H9 (cell line): ENCODE results near the gene NEGR1. TPM values are rescaled to one million over a fixed set of nuclear protein-coding genes. Genes with fewer than 3 reads are reported as not detected.

Experiments used
- DNase-seq: peaks from one replicate; pipeline ENCODE4 v3.0.0-alpha.2; 2017
- H2AFZ ChIP-seq: one replicate; pipeline ENCODE4 v1.6.1; 2013; ENCODE audit warnings: mild to moderate bottlenecking, low read length, control low read depth, moderate library complexity
- H2AK5ac ChIP-seq: 2 replicates; pipeline ENCODE4 v1.6.1; 2013; ENCODE audit warnings: low read length, control low read depth, mixed read lengths; ENCODE audit not compliant: insufficient read length
- H2BK120ac ChIP-seq: one replicate; pipeline ENCODE4 v1.6.1; 2013; ENCODE audit warnings: low read depth, mild to moderate bottlenecking, low read length, control low read depth, inconsistent platforms; ENCODE audit not compliant: poor library complexity, severe bottlenecking
- H2BK12ac ChIP-seq: 2 replicates; pipeline ENCODE4 v1.6.1; 2013; ENCODE audit warnings: low read length, control low read depth, mixed read lengths, low read depth; ENCODE audit not compliant: insufficient read length
- H2BK15ac ChIP-seq: 2 replicates; pipeline ENCODE4 v1.6.1; 2013; ENCODE audit warnings: low read depth, low read length, control low read depth
- H2BK20ac ChIP-seq: one replicate; pipeline ENCODE4 v1.6.1; 2013; ENCODE audit warnings: low read depth, mild to moderate bottlenecking, low read length, control low read depth, inconsistent platforms; ENCODE audit not compliant: poor library complexity, severe bottlenecking
- H2BK5ac ChIP-seq: 2 replicates; pipeline ENCODE4 v1.6.1; 2013; ENCODE audit warnings: low read length, control low read depth, mixed read lengths; ENCODE audit not compliant: insufficient read length
- H3K14ac ChIP-seq: 2 replicates; pipeline ENCODE4 v1.6.1; 2013; ENCODE audit warnings: low read length, control low read depth; ENCODE audit not compliant: insufficient read depth
- H3K18ac ChIP-seq: 2 replicates; pipeline ENCODE4 v1.6.1; 2013; ENCODE audit warnings: low read depth, mild to moderate bottlenecking, mixed read lengths, low read length, control low read depth; ENCODE audit not compliant: insufficient read length
- H3K23ac ChIP-seq: 2 replicates; pipeline ENCODE4 v1.6.1; 2013; ENCODE audit warnings: low read length, control low read depth, mixed read lengths, low read depth; ENCODE audit not compliant: insufficient read length
- H3K23me2 ChIP-seq: 2 replicates; pipeline ENCODE4 v1.6.1; 2013; ENCODE audit warnings: low read depth, mild to moderate bottlenecking, mixed read lengths, low read length, control low read depth; ENCODE audit not compliant: insufficient read length, poor library complexity, severe bottlenecking
- H3K27ac ChIP-seq: 2 replicates; pipeline ENCODE4 v1.5.1; 2013; ENCODE audit warnings: low read length, control low read depth, mixed read lengths, low read depth; ENCODE audit not compliant: insufficient read length
- H3K27me3 ChIP-seq: 2 replicates; pipeline ENCODE4 v1.6.1; 2013; ENCODE audit warnings: low read length, control low read depth, inconsistent platforms; ENCODE audit not compliant: insufficient read depth
- H3K4ac ChIP-seq: 2 replicates; pipeline ENCODE4 v1.6.1; 2013; ENCODE audit warnings: low read depth, mild to moderate bottlenecking, control low read depth, inconsistent platforms, low read length, moderate library complexity
- H3K4me1 ChIP-seq: 2 replicates; pipeline ENCODE4 v1.6.1; 2013; ENCODE audit warnings: low read length, control low read depth, inconsistent platforms; ENCODE audit not compliant: insufficient read depth
- H3K4me2 ChIP-seq: 2 replicates; pipeline ENCODE4 v1.6.1; 2013; ENCODE audit warnings: low read length, control low read depth, mixed read lengths; ENCODE audit not compliant: insufficient read length, insufficient read depth
- H3K56ac ChIP-seq: 2 replicates; pipeline ENCODE4 v1.6.1; 2013; ENCODE audit warnings: low read depth, mild to moderate bottlenecking, mixed read lengths, low read length, control low read depth; ENCODE audit not compliant: insufficient read length
- H3K79me1 ChIP-seq: 2 replicates; pipeline ENCODE4 v1.6.1; 2013; ENCODE audit warnings: low read depth, mild to moderate bottlenecking, moderate library complexity, low read length, control low read depth, inconsistent platforms; ENCODE audit not compliant: insufficient read depth, poor library complexity, severe bottlenecking
- H3K79me2 ChIP-seq: 2 replicates; pipeline ENCODE4 v1.6.1; 2013; ENCODE audit warnings: low read length, control low read depth, inconsistent platforms; ENCODE audit not compliant: insufficient read depth
- H3K9ac ChIP-seq: 2 replicates; pipeline ENCODE4 v1.6.1; 2013; ENCODE audit warnings: low read length, control low read depth, mixed read lengths; ENCODE audit not compliant: insufficient read length; ENCODE audit errors: extremely low read depth
- H3K9me3 ChIP-seq: one replicate; pipeline ENCODE4 v1.6.1; 2013; ENCODE audit warnings: low read depth, low read length, inconsistent platforms; ENCODE audit not compliant: control insufficient read depth
- H3T11ph ChIP-seq: one replicate; pipeline ENCODE4 v1.6.1; 2013; ENCODE audit warnings: mild to moderate bottlenecking, low read length, control low read depth, inconsistent platforms
- H4K20me1 ChIP-seq: one replicate; pipeline ENCODE4 v1.6.1; 2013; ENCODE audit not compliant: control insufficient read depth, insufficient read length, insufficient read depth
- H4K5ac ChIP-seq: 2 replicates; pipeline ENCODE4 v1.6.1; 2013; ENCODE audit warnings: low read depth, mild to moderate bottlenecking, mixed read lengths, low read length, control low read depth; ENCODE audit not compliant: insufficient read length
- H4K8ac ChIP-seq: replicated peaks from 2 replicates; pipeline ENCODE4 v1.6.1; 2013; ENCODE audit warnings: low read length, control low read depth, mixed read lengths, low read depth; ENCODE audit not compliant: insufficient read length
- H4K91ac ChIP-seq: 2 replicates; pipeline ENCODE4 v1.6.1; 2013; ENCODE audit warnings: low read depth, mild to moderate bottlenecking, moderate library complexity, mixed read lengths, low read length, control low read depth; ENCODE audit not compliant: insufficient read length
- H3K27ac Mint-ChIP-seq, 3 experiments: 2 replicates in 2 of 3; 3 replicates in 1 of 3; pipeline ENCODE4 v1.8.0; 2020 to 2021; ENCODE audit warnings: mixed read lengths in 3 of 3, mild to moderate bottlenecking in 1 of 3, moderate library complexity in 1 of 3
- H3K27me3 Mint-ChIP-seq: 2 replicates; pipeline ENCODE4 v1.8.0; 2021; ENCODE audit warnings: low read depth, mild to moderate bottlenecking, moderate library complexity, mixed read lengths
- H3K36me3 Mint-ChIP-seq, 3 experiments: 2 replicates in 2 of 3; 3 replicates in 1 of 3; pipeline ENCODE4 v1.8.0; 2020 to 2021; ENCODE audit warnings: low read depth in 3 of 3, mixed read lengths in 3 of 3; ENCODE audit not compliant: insufficient read depth in 1 of 3
- H3K4me1 Mint-ChIP-seq, 2 experiments: 2 replicates each; pipeline ENCODE4 v1.8.0; 2020; ENCODE audit warnings: mixed read lengths in 2 of 2
- H3K4me3 Mint-ChIP-seq, 2 experiments: 2 replicates in 1 of 2; 3 replicates in 1 of 2; pipeline ENCODE4 v1.8.0; 2020 to 2021; ENCODE audit warnings: mild to moderate bottlenecking in 2 of 2, mixed read lengths in 2 of 2, moderate library complexity in 1 of 2
- H3K9me3 Mint-ChIP-seq, 2 experiments: 2 replicates in 1 of 2; 3 replicates in 1 of 2; pipeline ENCODE4 v1.8.0; 2020; ENCODE audit warnings: mild to moderate bottlenecking in 2 of 2, mixed read lengths in 2 of 2, moderate library complexity in 1 of 2
- WGBS: extraction: QIAGEN DNeasy Blood & Tissue Kit; methylation state at CpG from one replicate; pipeline ENCODE4 v1.1.7; 2013; ENCODE audit warnings: missing lambda C conversion rate, low lambda C conversion rate, mixed read lengths; ENCODE audit not compliant: insufficient read length; ENCODE audit errors: extremely low coverage; 5-methylcytosine and 5-hydroxymethylcytosine counted together
- total RNA-seq: library from RNA; stranded (reverse); gene quantifications from 2 replicates; pipeline ENCODE4 v1.2.1, GENCODE V29; 2021
- TF ChIP-seq, protein P1 (sequence below): fragments of 200-600 bp; sonication (generic); conservative IDR thresholded peaks from 3 replicates; pipeline ENCODE4 v1.8.0; 2021; ENCODE audit warnings: antibody characterized with exemption, mild to moderate bottlenecking

NEGR1 gene
- total RNA-seq, 1 experiment from 2014 or later = 0.13 TPM

GRCh38 chr1:71785000-71785399, 497.3 kb downstream of the NEGR1 start:
- no peak overlapping the region for H4K91ac ChIP-seq
- no peak overlapping the region for H3T11ph ChIP-seq
- H3K4me1 ChIP-seq = no peaks in the 10 kb centered on the region
- H3K79me2 ChIP-seq = no peaks in the 10 kb centered on the region
- H2BK120ac ChIP-seq = no peak overlapping the region
- no peak overlapping the region for H3K18ac ChIP-seq
- H4K20me1 ChIP-seq = no peaks in the 10 kb centered on the region
- H3K27ac ChIP-seq = no peak overlapping the region
- H2BK20ac ChIP-seq = no peak overlapping the region
- H3K23ac ChIP-seq = no peak overlapping the region
- no peak overlapping the region for H3K4ac ChIP-seq
- H2AFZ ChIP-seq = no peak overlapping the region
- Mint-ChIP-seq H3K27ac (0 out of 7 replicates have a peak overlapping the region, but pooled peaks of 1 of the 3 experiments have one; percentile 48), H3K4me1 (peaks cover 5 to 6% of the 10 kb centered on the region in 2 experiments; a peak in 2 of 4 replicates), H3K4me3 (no peak overlapping the region), H3K27me3 (no peaks in the 10 kb centered on the region), H3K36me3 (no peaks in the 10 kb centered on the region), H3K9me3 (no peaks in the 10 kb centered on the region)
- WGBS = no CpG with 5 or more reads among the region's 3 CpGs
- no peak overlapping the region for H4K5ac ChIP-seq
- no peak overlapping the region for H4K8ac ChIP-seq
- H3K14ac ChIP-seq = no peak overlapping the region
- H3K9ac ChIP-seq = no peak overlapping the region
- H2BK5ac ChIP-seq = no peak overlapping the region
- no peak for DNase-seq
- H3K9me3 ChIP-seq = no peaks in the 10 kb centered on the region
- no peak overlapping the region for H2BK12ac ChIP-seq
- no peaks in the 10 kb centered on the region for H3K79me1 ChIP-seq
- H3K27me3 ChIP-seq = no peaks in the 10 kb centered on the region
- no peaks in the 10 kb centered on the region for H3K23me2 ChIP-seq
- no peak overlapping the region for H3K56ac ChIP-seq
- no peak overlapping the region for H2AK5ac ChIP-seq
- H3K4me2 ChIP-seq = no peak overlapping the region
- TF ChIP-seq, protein P1, sequence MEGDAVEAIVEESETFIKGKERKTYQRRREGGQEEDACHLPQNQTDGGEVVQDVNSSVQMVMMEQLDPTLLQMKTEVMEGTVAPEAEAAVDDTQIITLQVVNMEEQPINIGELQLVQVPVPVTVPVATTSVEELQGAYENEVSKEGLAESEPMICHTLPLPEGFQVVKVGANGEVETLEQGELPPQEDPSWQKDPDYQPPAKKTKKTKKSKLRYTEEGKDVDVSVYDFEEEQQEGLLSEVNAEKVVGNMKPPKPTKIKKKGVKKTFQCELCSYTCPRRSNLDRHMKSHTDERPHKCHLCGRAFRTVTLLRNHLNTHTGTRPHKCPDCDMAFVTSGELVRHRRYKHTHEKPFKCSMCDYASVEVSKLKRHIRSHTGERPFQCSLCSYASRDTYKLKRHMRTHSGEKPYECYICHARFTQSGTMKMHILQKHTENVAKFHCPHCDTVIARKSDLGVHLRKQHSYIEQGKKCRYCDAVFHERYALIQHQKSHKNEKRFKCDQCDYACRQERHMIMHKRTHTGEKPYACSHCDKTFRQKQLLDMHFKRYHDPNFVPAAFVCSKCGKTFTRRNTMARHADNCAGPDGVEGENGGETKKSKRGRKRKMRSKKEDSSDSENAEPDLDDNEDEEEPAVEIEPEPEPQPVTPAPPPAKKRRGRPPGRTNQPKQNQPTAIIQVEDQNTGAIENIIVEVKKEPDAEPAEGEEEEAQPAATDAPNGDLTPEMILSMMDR = no peak
- no peak overlapping the region for H2BK15ac ChIP-seq
